ENCODE data around the gene STXBP6.

DNA sequence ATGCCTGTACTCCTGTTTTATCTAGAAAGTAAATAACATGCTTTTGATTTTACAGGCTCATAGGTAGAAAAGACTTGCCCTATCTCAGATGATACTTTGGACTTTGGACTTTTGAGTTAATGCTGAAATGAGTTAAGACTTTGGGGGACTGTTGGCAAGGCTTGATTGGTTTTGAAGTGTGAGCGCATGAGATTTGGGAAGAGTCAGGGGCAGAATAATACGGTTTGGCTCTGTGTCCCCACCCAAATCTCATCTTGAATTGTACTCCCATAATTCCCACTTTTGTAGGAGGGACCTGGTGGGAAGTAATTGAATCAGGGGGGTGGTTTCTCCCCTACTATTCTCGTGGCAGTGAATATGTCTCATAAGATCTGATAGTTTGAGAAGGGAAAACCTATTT, 259.8 kb downstream of the STXBP6 start:
- TF ChIP-seq, protein P1, sequence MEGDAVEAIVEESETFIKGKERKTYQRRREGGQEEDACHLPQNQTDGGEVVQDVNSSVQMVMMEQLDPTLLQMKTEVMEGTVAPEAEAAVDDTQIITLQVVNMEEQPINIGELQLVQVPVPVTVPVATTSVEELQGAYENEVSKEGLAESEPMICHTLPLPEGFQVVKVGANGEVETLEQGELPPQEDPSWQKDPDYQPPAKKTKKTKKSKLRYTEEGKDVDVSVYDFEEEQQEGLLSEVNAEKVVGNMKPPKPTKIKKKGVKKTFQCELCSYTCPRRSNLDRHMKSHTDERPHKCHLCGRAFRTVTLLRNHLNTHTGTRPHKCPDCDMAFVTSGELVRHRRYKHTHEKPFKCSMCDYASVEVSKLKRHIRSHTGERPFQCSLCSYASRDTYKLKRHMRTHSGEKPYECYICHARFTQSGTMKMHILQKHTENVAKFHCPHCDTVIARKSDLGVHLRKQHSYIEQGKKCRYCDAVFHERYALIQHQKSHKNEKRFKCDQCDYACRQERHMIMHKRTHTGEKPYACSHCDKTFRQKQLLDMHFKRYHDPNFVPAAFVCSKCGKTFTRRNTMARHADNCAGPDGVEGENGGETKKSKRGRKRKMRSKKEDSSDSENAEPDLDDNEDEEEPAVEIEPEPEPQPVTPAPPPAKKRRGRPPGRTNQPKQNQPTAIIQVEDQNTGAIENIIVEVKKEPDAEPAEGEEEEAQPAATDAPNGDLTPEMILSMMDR (IDR thresholded peaks at IDR 0.05; ENCODE audit: insufficient read depth, low read length, poor library complexity, severe bottlenecking), result no peak
- TF ChIP-seq EZH2phosphoT487 (conservative IDR thresholded peaks at IDR 0.05; ENCODE audit: low read length), result no peak

Data from SU-DHL-6 (cell line).